ENCODE measurements around the gene SARM1.

Gene SARM1

DNA sequence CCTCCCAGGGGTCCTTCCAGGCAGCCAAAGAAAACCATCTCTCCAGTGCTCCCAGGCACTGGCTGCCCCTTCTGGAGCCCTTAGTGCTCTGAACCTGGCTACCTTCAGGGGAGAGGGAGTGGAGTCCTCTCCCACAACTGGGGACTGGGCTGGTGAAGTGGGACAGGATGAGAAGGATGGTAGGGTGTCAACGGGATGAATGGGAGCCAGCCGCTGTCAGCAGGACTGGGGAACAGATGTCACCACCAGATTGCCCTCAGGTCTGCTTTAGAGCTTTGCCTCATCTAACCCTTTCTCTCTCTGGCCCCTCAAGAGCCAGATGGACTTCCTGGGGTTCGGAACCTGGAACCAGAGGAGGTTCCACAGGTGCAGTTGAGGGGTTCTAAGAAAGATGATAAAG is 6.0 kb upstream of the SARM1 start:
- Histone ChIP-seq H3K4me3 (no peak overlapping the region), H3K27ac (no peak overlapping the region)

DNA sequence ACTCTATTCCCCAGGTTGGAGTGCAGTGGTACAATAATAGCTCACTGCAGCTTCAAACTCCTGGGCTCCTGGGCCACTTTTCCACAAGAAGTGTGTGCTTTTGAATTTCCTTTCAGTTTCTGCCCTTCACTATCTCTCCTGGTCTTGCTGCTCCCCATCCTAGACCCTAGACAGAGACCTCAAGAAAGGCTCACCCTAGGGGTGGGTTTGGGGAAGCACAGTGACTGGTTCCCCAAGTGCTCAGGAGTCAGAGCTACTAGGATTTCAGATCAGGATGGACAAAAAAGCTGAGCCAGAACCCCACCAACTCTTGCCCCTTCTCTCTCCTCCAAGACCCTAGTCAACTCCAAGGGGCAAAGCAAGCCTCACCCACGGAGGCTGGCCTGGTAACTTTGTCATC is 4.9 kb upstream of the SARM1 start:
- no peak overlapping the region for H3K27ac ChIP-seq

DNA sequence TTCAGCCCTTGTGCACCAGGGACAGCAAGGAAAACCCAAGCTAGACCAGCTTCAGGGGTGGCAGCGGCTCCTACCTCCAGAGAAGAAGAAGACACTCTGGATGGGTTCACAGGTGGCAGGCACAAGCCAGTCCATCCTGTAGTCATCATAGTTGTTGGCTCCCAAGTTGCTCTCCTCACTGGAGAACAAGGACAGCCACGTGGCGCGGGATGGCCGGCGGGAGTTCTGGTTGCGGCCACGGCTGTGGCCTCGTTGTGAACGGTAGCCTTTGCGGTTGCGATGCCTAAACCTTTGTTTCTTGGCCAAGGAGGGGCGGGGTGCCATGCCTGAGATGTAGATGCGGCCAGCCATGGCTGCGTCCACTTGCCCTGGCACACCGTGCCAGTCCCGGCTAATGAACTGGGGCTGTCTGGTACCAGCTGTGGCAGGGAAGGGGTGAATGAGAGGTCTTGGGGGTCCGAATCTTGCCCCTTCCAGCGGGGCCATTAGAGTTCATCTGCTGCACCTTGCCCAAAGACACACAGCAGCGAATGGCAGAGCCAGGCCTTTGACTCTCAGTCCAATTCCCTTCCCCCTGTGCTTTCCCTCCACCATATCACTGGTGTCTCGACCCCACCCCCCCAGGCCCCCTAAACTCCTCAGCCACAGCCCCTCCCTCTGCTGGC is 3.7 kb upstream of the SARM1 start:
- H3K27ac ChIP-seq, result no peak overlapping the region
- H3K4me3 ChIP-seq, result no peak overlapping the region

More for the DNA sequence above, 4.9 kb upstream of the SARM1 start:
- no peak overlapping the region for H3K4me3 ChIP-seq

DNA sequence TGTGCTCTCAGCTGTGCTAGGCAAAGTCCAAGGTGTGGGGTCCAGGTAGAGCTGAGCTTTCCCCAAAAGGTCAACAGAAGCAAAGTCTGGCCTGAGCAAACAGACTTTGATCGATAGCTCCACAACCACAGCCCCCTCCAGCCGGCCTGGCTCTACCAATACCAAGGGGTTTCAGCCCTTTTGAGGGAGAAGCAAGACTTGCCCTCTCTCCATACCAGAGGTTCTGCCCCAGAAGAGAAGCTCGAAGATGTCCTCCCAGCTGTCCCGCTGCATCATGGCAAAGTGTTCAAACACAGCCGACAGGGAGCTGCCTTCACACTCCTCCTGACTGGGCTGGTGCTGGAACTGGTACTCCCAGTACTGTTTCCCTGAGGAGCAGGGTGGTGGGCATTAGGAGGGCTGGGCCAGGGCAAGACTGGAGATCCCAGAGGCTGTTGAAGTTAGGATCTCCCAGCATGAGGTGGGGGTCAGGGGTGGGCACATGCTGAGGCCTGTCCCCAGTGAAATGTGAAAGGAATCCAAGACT is 3.1 kb upstream of the SARM1 start:
- H3K4me3 ChIP-seq, result no peak overlapping the region
- no peak overlapping the region for H3K27ac ChIP-seq

DNA sequence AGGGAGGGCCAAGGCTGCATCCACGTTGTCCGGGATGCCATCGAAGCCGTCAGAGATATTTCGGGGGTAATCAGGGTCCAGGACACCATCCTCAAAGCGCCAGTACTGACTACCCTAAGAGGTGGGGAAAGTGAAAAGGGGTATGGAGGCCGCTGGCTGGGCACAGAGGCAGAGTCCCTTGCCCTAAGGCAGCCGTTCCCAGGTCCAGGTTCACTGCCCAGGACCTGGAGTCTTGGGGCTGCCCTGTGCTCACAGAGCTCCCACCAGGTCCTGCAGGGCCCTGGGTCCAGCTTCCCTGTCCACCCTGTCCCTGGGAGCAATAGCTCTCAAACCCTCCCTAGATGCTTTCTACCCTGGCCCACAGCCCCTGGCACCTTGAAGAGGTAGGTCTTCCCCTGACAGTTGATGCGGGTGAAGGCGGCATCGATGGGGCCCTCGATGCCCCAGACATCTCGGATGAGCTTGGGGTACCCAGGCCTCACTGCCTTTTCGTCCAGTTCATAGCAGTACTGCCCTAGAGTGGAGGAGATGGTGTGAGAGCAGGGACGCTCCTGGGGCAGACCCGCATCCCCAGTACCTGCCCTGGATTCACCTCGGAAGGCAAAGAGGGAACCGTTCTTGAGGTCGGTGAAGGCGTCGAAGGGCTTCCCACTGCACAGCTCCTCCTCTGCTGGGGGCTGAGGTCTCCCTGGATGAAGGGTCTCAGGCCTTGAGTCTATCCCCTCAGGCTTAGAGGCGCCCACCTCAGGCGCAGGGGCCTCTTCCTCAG is 2.4 kb upstream of the SARM1 start:
- no peak overlapping the region for H3K27ac ChIP-seq
- H3K4me3 ChIP-seq, result no peak overlapping the region

DNA sequence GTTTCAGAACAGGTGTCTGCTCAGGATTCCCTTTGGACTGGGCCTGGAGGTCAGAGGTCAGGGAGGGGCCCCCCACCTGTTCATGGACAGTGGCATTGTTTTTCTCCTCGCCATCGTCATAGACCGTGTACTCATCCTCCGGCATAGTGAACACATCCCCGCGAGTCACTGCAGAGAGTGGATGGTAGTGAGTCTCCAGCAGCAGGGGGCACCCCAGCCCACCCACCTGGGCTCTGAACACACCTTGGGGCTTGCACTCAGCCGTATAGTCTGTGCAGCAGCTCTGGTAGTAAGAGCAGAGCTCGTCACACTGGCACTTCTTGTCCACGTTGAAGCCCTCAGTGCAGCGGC is 1.8 kb upstream of the SARM1 start:
- Histone ChIP-seq H3K27ac (peak overlapping the region in 3 of 21 experiments; percentile 29 to 64 (median 42)), H3K4me3 (no peak overlapping the region)

DNA sequence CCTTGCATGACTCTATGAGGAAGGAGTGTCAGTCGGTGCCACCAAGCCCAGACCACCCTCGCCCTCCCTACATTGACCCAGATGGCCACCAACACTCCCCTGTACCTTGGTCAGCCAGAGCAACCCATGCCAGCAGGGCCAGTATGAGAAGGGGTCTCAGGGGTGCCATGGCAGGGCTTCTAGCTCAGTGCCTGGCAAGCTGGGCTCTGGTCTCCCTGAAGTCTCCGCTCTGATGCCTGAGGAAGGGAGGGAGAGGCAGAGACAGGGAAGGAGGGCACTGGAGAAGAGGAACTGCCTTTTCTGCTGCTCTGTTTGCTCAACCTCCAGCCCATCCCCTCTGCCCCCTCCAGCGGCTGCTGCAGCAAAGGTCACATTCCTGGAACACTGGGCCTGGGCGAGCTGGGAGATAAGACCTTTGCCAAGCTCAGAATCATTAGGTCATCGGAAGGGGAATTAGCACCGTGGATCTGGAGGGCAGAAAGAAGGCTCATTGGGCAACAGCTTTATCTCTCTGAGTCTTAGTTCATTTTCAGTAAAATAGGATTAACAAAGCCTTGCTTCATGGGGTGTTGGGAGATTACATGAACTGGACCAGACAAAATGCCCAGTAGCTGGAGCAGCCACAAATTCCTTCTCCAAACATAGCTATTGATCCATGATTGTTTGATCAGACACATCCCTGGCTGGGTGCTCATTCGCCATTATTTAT is 1.3 kb upstream of the SARM1 start, which contains the start of gene VTN:
Gene VTN (minus strand): TSS at position 273 of the 709 bp plus-strand sequence. CDS start 104 bp downstream, at position 169.
- peak within 1 kb of the TSS in 10 of 21 experiments; percentile 5 to 70 (median 30) for H3K27ac ChIP-seq

DNA sequence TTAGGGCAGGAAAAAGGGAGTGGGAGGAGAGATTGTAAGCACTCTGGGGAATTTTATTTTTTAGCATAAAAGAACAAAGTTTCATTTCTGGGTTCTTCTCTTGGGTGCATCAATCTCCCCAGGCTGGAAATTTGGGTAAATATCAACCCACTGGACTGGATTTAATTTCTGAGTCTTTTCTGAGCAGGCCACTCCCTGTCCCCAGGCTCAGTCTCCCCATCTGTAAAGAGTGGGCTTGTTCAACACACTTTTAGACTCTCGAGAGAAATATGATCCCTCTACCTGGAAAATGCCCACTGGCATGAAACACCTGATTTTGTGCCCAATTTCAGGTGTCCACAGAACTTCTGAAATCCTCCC is 770 bp upstream of the SARM1 start:
- no peak overlapping the region for H3K4me3 ChIP-seq
- H3K27ac ChIP-seq, result peak overlapping the region in 7 of 21 experiments; percentile 17 to 69 (median 30)

More for the DNA sequence above, 1.3 kb upstream of the SARM1 start, which contains the start of gene VTN:
- H3K4me3 ChIP-seq, result peak within 1 kb of the TSS in 6 of 7 experiments; percentile 43 to 55 (median 47)

DNA sequence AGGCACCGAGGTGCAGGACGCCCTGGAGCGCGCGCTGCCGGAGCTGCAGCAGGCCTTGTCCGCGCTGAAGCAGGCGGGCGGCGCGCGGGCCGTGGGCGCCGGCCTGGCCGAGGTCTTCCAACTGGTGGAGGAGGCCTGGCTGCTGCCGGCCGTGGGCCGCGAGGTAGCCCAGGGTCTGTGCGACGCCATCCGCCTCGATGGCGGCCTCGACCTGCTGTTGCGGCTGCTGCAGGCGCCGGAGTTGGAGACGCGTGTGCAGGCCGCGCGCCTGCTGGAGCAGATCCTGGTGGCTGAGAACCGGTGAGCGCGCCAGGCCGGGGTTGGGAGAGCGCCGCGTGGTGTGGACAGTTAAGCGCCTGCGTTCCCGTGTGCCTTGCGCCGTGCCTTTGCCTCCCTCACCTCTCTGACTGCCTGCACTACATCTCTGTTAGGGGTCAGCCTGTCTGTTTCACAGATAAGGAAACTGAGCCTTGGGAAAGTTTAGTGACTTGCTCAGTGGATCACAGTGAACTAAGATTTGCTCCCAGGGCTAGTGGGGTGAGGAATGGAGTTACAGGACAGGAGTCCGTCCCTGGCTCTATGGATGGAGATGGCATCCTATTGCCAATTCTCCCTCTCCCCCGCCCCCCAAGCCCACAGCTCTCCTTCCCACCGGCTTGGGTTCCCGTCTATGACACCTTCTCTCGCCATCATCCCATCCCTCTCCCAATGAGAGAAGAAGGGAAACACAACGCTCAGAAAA is 880 bp downstream of the SARM1 start:
- Histone ChIP-seq H3K4me3 (peak overlapping the region; percentile 43 to 55 (median 48)), H3K27ac (peak overlapping the region in 16 of 21 experiments; percentile 23 to 72 (median 56))

DNA sequence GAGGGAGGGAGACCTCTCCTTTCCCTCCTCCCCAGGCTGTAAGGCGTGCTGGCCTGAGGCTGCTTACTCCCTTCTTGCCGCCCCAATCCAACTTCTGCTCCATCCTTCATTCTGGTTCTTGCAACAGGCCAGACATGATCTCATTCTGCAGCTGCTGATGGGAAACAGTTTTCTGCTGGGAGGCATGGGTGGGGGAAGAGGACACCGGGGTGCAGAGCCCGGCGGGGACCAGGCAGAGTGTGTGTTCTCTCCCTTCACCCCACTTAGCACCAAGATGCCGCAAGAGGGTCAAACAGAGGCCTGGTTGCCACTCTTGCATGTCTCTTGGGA is 1.4 kb downstream of the SARM1 start:
- no peak overlapping the region for H3K27ac ChIP-seq
- peak overlapping the region in 2 of 7 experiments; percentile 44 to 52 for H3K4me3 ChIP-seq

DNA sequence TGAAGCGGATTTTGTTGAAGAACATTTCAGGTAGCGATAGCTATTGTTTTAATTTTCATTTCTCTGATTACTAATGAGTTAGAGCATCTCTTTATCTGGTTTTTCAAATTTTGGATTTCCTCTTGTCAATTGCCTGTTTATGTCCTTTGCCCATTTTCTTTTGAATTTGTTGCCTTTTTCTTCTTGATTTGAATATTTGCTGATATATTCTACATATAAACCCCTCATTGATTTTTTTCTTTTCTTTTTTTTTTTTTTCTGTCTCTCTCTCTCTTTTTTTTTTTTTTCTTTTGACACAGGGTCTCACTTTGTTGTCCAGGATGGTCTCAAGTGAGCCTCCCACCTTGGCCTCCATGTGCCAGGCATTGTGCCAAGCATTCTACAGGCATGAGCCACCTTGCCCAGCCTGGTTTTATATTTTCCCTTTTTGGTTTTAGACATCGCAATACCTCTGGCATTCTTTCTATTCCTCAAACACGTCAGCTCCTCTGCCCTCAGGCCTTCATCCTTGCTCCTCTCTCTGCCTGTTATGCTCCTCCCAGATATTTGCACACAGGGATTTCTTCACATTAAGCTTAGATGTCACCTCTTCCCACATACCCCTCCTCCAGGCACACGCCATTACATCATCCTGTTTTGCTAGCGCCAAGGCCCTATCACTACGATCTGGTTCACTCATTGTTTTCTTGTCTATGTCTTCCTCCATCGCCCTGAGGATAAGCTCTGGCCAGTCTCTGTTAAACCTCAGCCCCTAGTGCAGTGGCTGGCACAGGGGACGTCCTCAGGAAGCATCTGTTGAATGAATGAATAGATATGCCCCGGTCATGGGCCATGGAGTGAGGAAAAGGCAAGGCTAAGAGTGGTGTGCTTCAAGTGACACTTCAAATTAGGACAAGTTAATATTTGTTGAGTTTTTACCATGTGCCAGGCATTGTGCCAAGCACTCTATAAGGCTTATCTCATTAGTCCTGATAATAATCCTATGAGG is 8.6 kb downstream of the SARM1 start:
- H3K27ac ChIP-seq, result no peak overlapping the region
- no peak overlapping the region for H3K4me3 ChIP-seq

DNA sequence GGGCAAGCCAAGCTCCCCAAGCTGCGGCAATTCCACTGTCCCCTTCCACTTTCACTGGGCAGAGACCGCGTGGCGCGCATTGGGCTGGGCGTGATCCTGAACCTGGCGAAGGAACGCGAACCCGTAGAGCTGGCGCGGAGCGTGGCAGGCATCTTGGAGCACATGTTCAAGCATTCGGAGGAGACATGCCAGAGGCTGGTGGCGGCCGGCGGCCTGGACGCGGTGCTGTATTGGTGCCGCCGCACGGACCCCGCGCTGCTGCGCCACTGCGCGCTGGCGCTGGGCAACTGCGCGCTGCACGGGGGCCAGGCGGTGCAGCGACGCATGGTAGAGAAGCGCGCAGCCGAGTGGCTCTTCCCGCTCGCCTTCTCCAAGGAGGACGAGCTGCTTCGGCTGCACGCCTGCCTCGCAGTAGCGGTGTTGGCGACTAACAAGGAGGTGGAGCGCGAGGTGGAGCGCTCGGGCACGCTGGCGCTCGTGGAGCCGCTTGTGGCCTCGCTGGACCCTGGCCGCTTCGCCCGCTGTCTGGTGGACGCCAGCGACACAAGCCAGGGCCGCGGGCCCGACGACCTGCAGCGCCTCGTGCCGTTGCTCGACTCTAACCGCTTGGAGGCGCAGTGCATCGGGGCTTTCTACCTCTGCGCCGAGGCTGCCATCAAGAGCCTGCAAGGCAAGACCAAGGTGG is 9.8 kb downstream of the SARM1 start:
- peak overlapping the region in 2 of 7 experiments; percentile 13 to 30 for H3K4me3 ChIP-seq
- H3K27ac ChIP-seq, result no peak overlapping the region

DNA sequence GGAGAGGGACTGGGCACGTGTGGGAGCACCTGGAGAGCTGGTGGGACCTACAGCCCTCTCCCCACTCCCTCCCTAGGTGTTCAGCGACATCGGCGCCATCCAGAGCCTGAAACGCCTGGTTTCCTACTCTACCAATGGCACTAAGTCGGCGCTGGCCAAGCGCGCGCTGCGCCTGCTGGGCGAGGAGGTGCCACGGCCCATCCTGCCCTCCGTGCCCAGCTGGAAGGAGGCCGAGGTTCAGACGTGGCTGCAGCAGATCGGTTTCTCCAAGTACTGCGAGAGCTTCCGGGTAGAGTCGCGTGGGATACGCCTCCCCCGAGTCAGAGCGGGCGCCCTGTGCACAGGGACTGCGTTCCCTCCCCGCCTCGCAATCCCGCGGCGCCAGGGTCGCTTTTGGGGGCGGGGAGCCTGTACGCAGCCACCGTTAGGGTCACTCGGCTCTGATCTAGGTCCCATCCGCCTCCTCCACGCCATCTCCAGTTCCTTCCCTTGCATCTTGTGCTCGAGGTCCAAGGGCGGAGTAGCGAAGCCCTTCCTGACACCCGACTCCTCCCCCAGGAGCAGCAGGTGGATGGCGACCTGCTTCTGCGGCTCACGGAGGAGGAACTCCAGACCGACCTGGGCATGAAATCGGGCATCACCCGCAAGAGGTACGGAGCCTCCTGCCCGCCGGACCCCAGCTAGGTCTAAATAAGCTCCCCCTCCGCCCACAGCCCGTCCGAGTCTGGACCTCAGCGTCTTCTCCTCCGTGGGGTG is 13.0 kb downstream of the SARM1 start:
- Histone ChIP-seq H3K4me3 (peak overlapping the region; percentile 45 to 65 (median 47)), H3K27ac (peak overlapping the region in 15 of 21 experiments; percentile 2 to 75 (median 49))

DNA sequence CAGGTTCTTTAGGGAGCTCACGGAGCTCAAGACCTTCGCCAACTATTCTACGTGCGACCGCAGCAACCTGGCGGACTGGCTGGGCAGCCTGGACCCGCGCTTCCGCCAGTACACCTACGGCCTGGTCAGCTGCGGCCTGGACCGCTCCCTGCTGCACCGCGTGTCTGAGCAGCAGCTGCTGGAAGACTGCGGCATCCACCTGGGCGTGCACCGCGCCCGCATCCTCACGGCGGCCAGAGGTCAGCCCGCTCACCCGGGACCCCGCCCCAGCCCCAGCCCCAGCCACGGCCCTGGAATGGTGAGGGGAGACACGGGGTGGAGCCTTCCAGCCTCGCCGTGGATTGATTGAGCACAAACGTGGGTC is 13.5 kb downstream of the SARM1 start:
- peak overlapping the region; percentile 45 to 65 (median 47) for H3K4me3 ChIP-seq

DNA sequence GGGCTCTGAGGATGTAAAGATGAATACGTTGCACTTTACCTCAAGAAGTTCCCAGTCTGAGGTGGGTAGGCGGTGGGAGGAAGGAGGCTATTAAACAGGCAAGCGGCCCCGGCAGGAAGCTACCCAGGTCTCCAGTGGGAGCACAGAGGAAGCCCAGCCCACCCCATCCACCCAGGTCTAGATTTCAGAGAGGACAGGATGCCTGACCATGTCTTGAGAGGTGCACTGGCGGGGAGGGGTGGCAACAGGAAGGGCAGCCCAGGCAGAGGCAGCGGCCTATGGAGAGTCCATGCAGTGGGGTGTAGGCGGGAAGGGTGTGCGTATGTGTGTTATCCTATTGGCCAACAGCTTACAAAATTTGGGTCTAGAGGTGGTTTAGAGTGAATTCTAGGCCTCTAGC is 13.9 kb downstream of the SARM1 start:
- Histone ChIP-seq H3K27ac (peak overlapping the region in 5 of 21 experiments; percentile 22 to 75 (median 49)), H3K4me3 (peak overlapping the region in 6 of 7 experiments; percentile 45 to 65 (median 48))

More for the DNA sequence above, 13.5 kb downstream of the SARM1 start:
- H3K27ac ChIP-seq, result peak overlapping the region in 12 of 21 experiments; percentile 2 to 75 (median 36)

DNA sequence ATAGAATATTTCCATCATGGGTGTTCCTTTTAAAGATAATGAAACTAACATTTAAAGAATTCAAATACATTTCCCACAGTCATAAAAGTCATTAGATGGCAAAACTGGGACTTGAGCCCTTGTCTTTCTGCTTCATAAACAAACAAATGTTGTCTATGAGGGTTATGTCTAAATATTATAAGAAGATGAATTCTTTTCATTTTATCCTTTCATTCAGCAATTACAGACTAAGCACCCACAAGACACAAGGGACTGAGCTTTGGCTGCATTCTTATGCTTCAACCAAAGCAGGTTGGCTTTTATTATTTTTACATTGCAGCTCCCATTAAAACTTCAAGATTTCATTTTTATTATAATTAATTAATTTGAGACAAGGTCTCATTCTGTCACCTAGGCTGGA is 14.9 kb downstream of the SARM1 start:
- no peak overlapping the region for H3K4me3 ChIP-seq
- no peak overlapping the region for H3K27ac ChIP-seq

DNA sequence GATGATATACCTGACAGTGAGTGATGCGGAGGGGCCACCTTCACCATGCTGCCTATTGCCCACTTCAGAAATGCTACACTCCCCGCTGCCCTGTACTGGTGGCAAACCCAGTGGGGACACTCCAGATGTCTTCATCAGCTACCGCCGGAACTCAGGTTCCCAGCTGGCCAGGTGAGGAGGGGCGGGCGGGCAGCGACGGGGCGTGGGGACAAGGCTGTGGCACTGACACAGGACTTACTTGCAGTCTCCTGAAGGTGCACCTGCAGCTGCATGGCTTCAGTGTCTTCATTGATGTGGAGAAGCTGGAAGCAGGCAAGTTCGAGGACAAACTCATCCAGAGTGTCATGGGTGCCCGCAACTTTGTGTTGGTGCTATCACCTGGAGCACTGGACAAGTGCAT is 16.6 kb downstream of the SARM1 start:
- Histone ChIP-seq H3K4me3 (no peak overlapping the region), H3K27ac (no peak overlapping the region)

All from skin epidermis (tissue), 12 donors.